NCI-H1105 (cell line): ENCODE results near the gene UVSSA.
"Not testable (repeated sequence)": the region's sequence is repeated elsewhere in the genome, so short reads cannot be mapped to it uniquely, and the experiment has no call there.

Experiments used
- DNase-seq: peaks from one replicate; lab custom pipeline; 2025; lab: John Stamatoyannopoulos, UW

Gene UVSSA

DNA sequence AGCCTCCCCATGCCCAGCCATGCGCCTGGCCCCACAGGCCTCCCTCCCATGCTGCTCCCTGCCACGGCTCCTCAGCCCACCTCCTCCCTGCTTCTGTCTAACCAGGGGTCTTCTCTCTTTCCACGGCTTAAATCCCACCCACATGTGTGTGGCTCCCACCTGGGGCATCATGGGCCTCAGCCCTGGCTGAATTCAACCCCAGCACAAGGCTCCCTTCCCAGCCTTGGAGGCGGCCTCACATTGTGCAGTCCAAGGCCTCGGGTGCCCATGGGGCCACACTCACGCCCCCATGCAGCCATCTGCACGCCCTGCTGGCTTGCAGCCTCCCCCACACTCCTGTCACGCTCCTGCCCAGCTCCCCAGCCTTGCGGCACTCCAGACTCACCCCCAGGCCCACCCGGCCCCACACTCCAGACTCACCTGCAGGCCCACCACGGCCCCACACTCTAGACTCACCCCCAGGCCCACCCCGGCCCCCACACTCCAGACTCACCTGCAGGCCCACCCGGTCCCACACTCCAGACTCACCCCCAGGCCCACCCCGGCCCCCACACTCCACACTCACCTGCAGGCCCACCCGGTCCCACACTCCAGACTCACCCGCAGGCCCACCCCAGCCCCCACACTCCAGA is 30.4 kb upstream of the UVSSA start:
- no peak for DNase-seq

DNA sequence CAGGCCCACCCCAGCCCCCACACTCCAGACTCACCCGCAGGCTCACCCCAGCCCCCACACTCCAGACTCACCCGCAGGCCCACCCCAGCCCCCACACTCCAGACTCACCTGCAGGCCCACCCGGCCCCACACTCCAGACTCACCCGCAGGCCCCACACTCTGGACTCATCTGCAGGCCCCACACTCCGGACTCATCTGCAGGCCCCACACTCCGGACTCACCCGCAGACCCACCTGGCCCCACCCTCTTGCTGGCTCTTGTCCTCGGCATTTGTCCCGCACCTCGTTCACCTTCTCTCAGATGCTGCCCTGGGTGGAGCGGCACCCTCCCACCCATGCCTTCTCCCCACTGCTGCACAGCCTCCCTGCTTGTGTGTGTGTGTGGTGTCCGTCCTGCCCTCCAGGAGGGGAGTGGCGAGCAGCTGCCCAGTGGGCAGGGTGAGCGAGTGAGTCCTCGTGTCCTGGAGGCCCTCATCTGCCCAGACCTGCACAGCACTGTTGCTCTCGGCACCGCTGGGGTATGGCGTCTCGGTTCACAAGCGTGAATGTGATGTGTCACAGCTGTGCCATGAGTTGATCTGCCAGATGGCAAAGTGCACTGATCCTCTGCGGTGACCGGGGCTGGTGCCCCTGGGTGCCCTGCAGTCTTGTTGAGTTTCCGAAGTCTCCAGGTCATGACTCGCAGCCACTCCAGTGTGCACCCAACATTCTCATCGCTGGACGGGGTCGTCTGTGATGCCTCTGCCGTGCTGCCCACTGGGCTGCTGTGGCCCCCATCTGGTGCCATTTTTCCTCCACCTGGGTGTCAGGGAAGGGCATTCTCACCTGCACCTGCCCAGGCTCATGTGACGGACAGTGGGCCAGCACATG is 29.6 kb upstream of the UVSSA start:
- DNase-seq: no peak

GRCh38 chr4:1318046-1318375 is 29.0 kb upstream of the UVSSA start:
- DNase-seq: no peak

- DNase-seq: no peak
Measured at GRCh38 chr4:1318488-1319213, 28.4 kb upstream of the UVSSA start.

DNA sequence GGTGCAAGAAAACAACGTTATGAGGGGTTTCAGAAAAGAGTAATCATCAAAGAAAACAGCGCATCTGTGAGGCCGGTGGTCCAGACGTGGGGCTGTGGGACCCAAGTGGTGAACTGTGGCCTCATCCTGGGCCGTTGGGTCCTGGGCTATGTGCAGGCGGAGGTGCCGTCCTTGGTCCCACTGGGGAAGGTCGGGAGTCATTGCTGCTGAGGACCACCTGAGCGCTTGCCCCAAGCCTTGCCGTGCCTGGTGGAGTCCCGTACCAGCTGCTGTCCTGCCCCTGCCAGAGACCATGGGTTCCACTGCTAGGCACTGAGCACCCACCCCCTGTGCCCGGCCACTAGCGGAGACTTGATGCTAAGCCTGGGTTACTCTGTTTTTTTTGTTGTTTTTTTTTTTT is 25.5 kb upstream of the UVSSA start:
- DNase-seq: no peak

DNA sequence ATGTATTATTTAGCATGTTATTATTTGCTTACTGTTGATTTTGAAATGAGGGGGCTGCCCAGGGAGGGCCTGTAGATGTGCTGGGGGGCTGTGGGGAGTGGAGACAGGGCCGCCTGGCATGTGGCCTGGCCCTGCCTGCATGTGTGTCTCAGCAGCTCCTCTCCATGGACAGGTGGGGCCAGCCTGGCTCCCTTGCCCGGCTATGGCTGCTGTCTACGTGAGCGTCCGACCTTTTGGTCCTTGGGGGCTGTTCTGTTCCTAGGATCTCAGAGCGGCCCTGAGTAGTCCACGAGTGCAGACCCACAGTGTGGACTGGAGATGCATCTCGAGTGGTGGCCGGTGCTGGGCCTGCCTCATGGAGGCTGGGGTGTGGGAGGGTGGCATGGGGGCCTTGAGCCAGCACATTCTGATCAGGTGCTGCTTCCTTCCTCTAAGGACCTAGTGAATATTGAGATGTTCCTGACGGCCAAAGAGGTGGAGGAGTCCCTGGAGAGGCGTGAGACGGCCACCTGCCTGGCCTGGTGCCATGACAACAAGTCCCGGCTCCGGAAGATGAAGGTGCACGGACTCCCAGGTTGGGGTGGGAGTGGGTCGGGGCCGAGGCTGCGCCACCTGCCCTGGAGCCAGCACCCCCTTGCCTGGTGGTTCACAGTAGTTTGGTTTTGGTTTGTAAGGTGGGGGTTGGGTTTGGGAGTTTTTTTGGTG is 24.9 kb upstream of the UVSSA start:
- no peak for DNase-seq

GRCh38 chr4:1323280-1323634 is 23.8 kb upstream of the UVSSA start:
- DNase-seq: no peak

GRCh38 chr4:1323635-1324442 is 23.2 kb upstream of the UVSSA start:
- DNase-seq: no peak

GRCh38 chr4:1324443-1325175 is 22.4 kb upstream of the UVSSA start:
- not testable (repeated sequence) for DNase-seq

DNA sequence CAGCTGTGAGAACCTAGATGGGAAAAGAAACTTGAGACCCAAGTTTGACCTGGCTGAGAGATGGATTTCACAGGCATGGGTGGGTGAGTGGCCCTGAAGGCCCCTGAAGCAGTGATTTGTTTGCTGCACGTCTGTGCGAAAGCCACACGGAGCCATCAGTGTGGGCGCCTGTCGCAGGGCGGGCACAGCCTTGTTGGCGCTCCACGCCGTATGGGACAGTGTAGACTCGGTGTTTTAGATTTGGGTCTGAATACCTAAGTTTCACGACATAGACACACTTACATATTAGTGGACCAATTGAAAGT is 21.9 kb upstream of the UVSSA start:
- DNase-seq: no peak

GRCh38 chr4:1325681-1326635 is 21.1 kb upstream of the UVSSA start:
- DNase-seq: no peak

GRCh38 chr4:1326751-1327525 is 20.1 kb upstream of the UVSSA start:
- DNase-seq: no peak

DNA sequence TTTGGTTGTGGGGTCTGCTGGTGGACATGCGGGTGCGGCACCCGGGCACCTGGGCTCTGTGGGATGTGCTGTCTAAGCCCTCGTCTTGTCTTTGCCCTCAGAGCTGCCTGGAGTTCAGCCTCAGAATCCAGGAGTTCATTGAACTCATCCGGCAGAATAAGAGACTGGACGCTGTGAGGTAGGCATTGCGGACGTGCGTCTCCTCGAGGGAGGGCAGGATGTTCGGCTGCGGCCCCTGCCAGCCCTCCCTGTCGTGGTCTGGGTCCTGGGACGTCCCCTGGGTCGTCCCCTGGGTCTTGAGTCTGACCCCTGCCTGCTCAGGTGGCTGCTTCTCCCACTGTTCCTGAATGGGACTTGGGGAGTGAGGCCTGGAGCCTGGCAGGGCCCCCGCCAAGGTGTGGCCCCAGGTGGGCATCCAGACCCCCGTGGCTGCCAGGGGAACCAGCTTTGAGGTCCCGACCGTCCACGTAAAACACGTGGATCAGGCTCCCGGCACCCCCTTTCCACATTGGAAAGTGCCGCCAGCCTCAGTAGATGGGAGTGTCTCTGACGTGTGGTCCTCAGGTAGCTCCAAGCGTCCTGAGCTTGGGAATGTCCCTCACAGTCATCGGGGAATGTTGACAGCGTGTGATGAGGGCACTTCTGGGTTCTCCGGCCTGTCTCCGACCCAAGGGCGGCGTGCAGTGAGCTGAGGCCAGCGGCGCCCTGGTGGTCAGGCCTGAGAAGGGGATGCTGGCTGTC is 19.3 kb upstream of the UVSSA start:
- no peak for DNase-seq

DNA sequence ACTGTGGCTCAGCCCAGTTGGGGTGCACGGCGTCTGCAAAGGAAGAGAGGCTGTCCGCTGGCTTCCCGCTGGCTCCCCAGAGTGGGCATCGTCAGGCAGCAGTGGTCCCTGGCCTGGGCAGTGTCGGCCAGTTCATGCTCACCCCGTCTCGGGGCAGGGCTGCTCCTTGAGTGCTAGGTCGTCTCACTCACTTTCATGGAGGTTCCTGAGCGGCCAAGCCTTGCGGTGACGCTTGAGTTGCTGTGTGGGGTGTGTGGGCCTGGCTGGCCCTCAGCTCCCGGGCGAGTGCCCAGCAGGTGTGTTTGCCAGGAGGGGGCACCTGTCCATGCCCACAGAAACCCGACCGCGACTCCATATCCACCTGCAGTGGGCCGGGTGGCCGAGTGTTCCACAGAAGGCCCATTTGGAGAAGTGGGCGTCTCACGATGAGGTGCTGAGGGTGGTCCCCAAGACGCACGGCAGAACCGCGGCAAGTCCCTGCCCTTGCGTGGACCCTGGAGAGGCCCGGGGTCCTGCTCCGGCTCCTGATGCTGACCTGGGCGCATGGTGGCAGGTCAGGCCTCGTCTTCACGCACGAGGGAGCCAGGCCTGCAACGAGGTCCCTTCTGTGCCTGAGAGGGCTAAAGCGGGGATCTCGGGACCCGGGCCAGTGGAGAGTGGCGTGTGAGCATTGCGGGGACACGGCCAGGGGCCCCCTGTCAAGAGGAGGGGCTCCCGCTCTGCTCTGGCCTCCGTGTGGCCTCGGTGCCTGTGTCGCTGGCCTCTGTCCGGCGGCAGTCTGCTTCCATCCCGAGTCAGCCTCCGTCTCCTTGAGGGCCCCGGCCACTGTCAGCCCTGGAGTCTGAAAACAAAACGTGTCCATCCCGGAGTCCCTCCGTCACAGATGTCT is 18.5 kb upstream of the UVSSA start:
- DNase-seq: no peak

DNA sequence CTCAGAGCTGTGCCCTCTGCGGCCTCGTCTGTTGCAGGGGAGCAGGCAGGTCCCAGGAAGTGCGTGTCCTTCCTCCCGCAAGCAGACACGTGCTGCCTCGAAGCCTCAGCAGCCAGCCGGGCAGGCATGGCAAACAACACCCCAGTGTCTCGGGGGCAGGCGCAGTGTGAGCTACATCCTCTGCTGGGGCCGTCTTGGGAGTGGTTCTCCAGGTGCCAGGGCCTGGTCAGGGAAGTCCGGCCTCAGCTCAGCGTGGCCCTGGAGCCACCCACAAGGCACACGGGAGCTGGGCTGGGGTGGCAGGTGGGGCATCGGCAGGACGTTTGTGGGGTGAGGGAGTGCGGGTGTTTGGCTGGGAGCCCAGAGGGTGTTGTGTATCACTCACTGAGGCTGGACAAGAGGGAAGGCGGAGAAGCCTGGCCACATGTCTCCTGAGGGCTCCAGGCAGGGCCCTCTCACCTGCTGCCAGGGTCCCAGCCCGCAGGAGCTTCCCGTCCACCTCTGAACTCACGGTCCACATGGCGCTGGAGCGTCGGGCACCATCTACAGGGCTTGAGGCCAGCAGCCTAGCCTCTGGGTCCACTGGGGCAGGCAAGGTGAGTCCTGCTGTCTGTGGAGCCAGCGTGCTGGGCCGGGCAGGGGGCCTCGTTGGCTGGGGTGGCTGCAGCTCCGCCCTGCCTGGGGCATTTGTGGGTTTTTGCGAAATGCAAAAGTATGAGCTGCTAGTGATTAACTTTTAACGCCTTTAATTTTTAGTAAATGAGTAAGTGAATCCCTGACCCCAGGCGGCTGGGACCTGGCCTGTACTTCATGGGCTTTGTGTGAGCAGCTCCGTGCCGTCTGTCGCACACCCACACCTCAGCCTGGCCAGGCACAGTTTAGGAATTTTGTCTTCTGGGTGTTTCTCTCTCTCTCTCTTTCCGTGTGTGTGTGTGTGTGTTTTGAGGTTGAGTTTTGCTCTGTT is 17.3 kb upstream of the UVSSA start:
- DNase-seq: no peak
